ENCODE results near the gene KRTAP15-1.

GRCh38 chr21:30444204-30444603, 4.1 kb downstream of the KRTAP15-1 start:
- TF ChIP-seq TAF1 (IDR thresholded peaks at IDR 0.05; ENCODE audit: borderline replicate concordance, insufficient read depth, low read length) (no peak), REST (IDR thresholded peaks at IDR 0.05; ENCODE audit: insufficient read depth in 1 of 2, low read depth in 2 of 2, low read length in 2 of 2) (no peak), POLR2AphosphoS5 (IDR thresholded peaks at IDR 0.05; ENCODE audit: low read depth, low read length) (no peak), SIN3A (IDR thresholded peaks at IDR 0.05; ENCODE audit: borderline replicate concordance, insufficient read depth, low read length) (no peak), FOXP2 (optimal IDR thresholded peaks at IDR 0.05; ENCODE audit: borderline replicate concordance, extremely low read depth, extremely low read length, insufficient read depth) (no peak)
